H7 (cell line): Measurements from ENCODE around the gene CASP8. TPM values are rescaled to one million over a fixed set of nuclear protein-coding genes. Genes with fewer than 3 reads are reported as not detected.
"Not testable (repeated sequence)": the region's sequence is repeated elsewhere in the genome, so short reads cannot be mapped to it uniquely, and the experiment has no call there.

Experiments
- DNase-seq: peaks from one replicate; pipeline ENCODE4 v3.0.0; 2012
- H3K27me3 ChIP-seq: 2 replicates; pipeline ENCODE4 v1.6.0; 2011; ENCODE audit warnings: mild to moderate bottlenecking, low read length; ENCODE audit not compliant: control insufficient read depth, insufficient read depth
- H3K36me3 ChIP-seq: replicated peaks from 2 replicates; pipeline ENCODE4 v1.5.1; 2011; ENCODE audit warnings: low read length; ENCODE audit not compliant: control insufficient read depth, insufficient read depth
- H3K4me3 ChIP-seq: 2 replicates; pipeline ENCODE4 v1.5.1; 2011; ENCODE audit warnings: low read depth, mild to moderate bottlenecking, control low read depth, low read length, moderate library complexity; ENCODE audit not compliant: insufficient read depth
- total RNA-seq: library from RNA; depleted of rRNA; stranded (reverse); fragments of >200 nt; shearing (Covaris generic); gene quantifications from 2 replicates; pipeline ENCODE4 v1.2.3, GENCODE V29; 2014

CASP8 gene
- total RNA-seq, 1 experiment from 2014 or later, result 16.9 TPM

GRCh38 chr2:201234663-201235135 lies 25.6 kb upstream of the CASP8 start:
- Histone ChIP-seq H3K27me3 (no peaks in the 10 kb centered on the region), H3K4me3 (no peak overlapping the region), H3K36me3 (no peaks in the 10 kb centered on the region)
- no peak for DNase-seq

GRCh38 chr2:201235860-201236811 lies 24.2 kb upstream of the CASP8 start:
- no peak overlapping the region for H3K4me3 ChIP-seq
- no peaks in the 10 kb centered on the region for H3K27me3 ChIP-seq
- no peaks in the 10 kb centered on the region for H3K36me3 ChIP-seq
- DNase-seq, result peak; percentile 72

- Histone ChIP-seq H3K27me3 (no peaks in the 10 kb centered on the region), H3K36me3 (no peaks in the 10 kb centered on the region), H3K4me3 (no peak overlapping the region)
- DNase-seq, result no peak
These were observed 22.7 kb upstream of the CASP8 start for GRCh38 chr2:201237486-201238123.

- H3K36me3 ChIP-seq, H3K27me3 ChIP-seq, H3K4me3 ChIP-seq, DNase-seq: not testable (repeated sequence)
These were observed 21.0 kb upstream of the CASP8 start for GRCh38 chr2:201239167-201239935.

- Histone ChIP-seq H3K27me3 (no peaks in the 10 kb centered on the region), H3K4me3 (no peak overlapping the region), H3K36me3 (no peaks in the 10 kb centered on the region)
- DNase-seq, result no peak
These were observed 17.6 kb upstream of the CASP8 start for GRCh38 chr2:201242571-201243277.

- Histone ChIP-seq H3K27me3 (no peaks in the 10 kb centered on the region), H3K4me3 (no peak overlapping the region), H3K36me3 (no peaks in the 10 kb centered on the region)
- DNase-seq, result no peak
These were observed 15.5 kb upstream of the CASP8 start for GRCh38 chr2:201244829-201245228.

GRCh38 chr2:201246280-201246679 lies 14.1 kb upstream of the CASP8 start:
- DNase-seq, result no peak
- Histone ChIP-seq H3K36me3 (no peaks in the 10 kb centered on the region), H3K27me3 (no peaks in the 10 kb centered on the region), H3K4me3 (no peak overlapping the region)

- Histone ChIP-seq H3K27me3 (no peaks in the 10 kb centered on the region), H3K36me3 (no peaks in the 10 kb centered on the region), H3K4me3 (no peak overlapping the region)
- no peak for DNase-seq
These were observed 12.0 kb upstream of the CASP8 start for GRCh38 chr2:201248288-201248844.

GRCh38 chr2:201249889-201250288 lies 10.4 kb upstream of the CASP8 start:
- Histone ChIP-seq H3K27me3 (no peaks in the 10 kb centered on the region), H3K36me3 (no peaks in the 10 kb centered on the region), H3K4me3 (no peak overlapping the region)
- no peak for DNase-seq

- no peak overlapping the region for H3K4me3 ChIP-seq
These were observed 9.6 kb upstream of the CASP8 start for GRCh38 chr2:201250741-201251140.

GRCh38 chr2:201254081-201254730 lies 6.1 kb upstream of the CASP8 start:
- Histone ChIP-seq H3K36me3 (no peaks in the 10 kb centered on the region), H3K27me3 (no peaks in the 10 kb centered on the region), H3K4me3 (no peak overlapping the region)
- peak; percentile 55 for DNase-seq

More at GRCh38 chr2:201250741-201251140, 9.6 kb upstream of the CASP8 start:
- DNase-seq, result no peak
- Histone ChIP-seq H3K27me3 (no peaks in the 10 kb centered on the region), H3K36me3 (no peaks in the 10 kb centered on the region)

GRCh38 chr2:201255408-201256033 lies 4.8 kb upstream of the CASP8 start:
- no peak for DNase-seq
- H3K4me3 ChIP-seq, result no peak overlapping the region
- no peaks in the 10 kb centered on the region for H3K27me3 ChIP-seq
- H3K36me3 ChIP-seq, result no peaks in the 10 kb centered on the region

GRCh38 chr2:201256082-201256481 lies 4.3 kb upstream of the CASP8 start:
- no peak for DNase-seq
- Histone ChIP-seq H3K27me3 (no peaks in the 10 kb centered on the region), H3K36me3 (no peaks in the 10 kb centered on the region), H3K4me3 (no peak overlapping the region)
